ENCODE data around the gene CES2. TPM values are rescaled to one million over a fixed set of nuclear protein-coding genes. Genes with fewer than 3 reads are reported as not detected.

The CES2 gene
- polyA plus RNA-seq, 1 of the 3 experiments (the other 2 are of a cell fraction) = 33.1 TPM

- Histone ChIP-seq H3K79me2 (ENCODE audit: insufficient read depth) (no peaks in the 10 kb centered on the region), H3K36me3 (replicated peaks in 1 of 2; ENCODE audit: control insufficient read depth in 1 of 2, insufficient read depth in 2 of 2, low read length in 1 of 2) (no peaks in the 10 kb centered on the region), H3K9me3 (no peaks in the 10 kb centered on the region), H3K9ac (no peak overlapping the region), H4K20me1 (ENCODE audit: insufficient read depth) (no peaks in the 10 kb centered on the region), H3K4me3 (ENCODE audit: low read depth in 2 of 2, low read length in 1 of 2) (no peak overlapping the region), H3K4me1 (ENCODE audit: control insufficient read depth in 1 of 2, insufficient read depth in 2 of 2, low read depth in 1 of 2, low read length in 1 of 2) (no peaks in the 10 kb centered on the region), H3K4me2 (no peak overlapping the region), H3F3A (replicated peaks; ENCODE audit: insufficient read depth) (no peaks in the 10 kb centered on the region), H2AFZ (ENCODE audit: low read depth) (no peak overlapping the region), H3K9me2 (no peaks in the 10 kb centered on the region), H3K27me3 (ENCODE audit: insufficient read depth) (no peaks in the 10 kb centered on the region), H3K27ac (ENCODE audit: low read depth in 2 of 2, low read length in 1 of 2) (no peak overlapping the region)
- POLR2A ChIA-PET = no interaction called here
- TF ChIP-seq JUND (IDR thresholded peaks at IDR 0.05) = no peak
- no peak for TF ChIP-seq FOSL2 (IDR thresholded peaks at IDR 0.05; ENCODE audit: borderline replicate concordance, low read depth)
- TF ChIP-seq FOXJ3 (CRISPR knock-in tag; IDR thresholded peaks at IDR 0.05) = no peak
- TF ChIP-seq EZH2phosphoT487 (IDR thresholded peaks at IDR 0.05; ENCODE audit: borderline replicate concordance, low read depth) = no peak
- TF ChIP-seq RXRA (IDR thresholded peaks at IDR 0.05; ENCODE audit: borderline replicate concordance, low read depth) = no peak
- no peak for TF ChIP-seq POLR2AphosphoS5 (IDR thresholded peaks at IDR 0.05; ENCODE audit: low read depth, low read length)
- no peak for TF ChIP-seq RCOR1 (IDR thresholded peaks at IDR 0.05; ENCODE audit: low read length)
- no peak for TF ChIP-seq YY1 (IDR thresholded peaks at IDR 0.05; ENCODE audit: low read depth)
- TF ChIP-seq SMC3 (IDR thresholded peaks at IDR 0.05; ENCODE audit: low read depth, low read length) = no peak
- no peak for TF ChIP-seq PBX3 (IDR thresholded peaks at IDR 0.05)
- no peak for TF ChIP-seq ELF1 (IDR thresholded peaks at IDR 0.05)
- no peak for TF ChIP-seq CTCF (IDR thresholded peaks at IDR 0.05)
- TF ChIP-seq USF1 (IDR thresholded peaks at IDR 0.05; ENCODE audit: borderline replicate concordance, low read depth) = no peak
- no peak for TF ChIP-seq TCF12 (IDR thresholded peaks at IDR 0.05)
- TF ChIP-seq MXI1 (IDR thresholded peaks at IDR 0.05; ENCODE audit: low read depth, low read length) = no peak
- no peak for TF ChIP-seq MAX (IDR thresholded peaks at IDR 0.05; ENCODE audit: low read depth)
- CTCF ChIA-PET = interaction anchor here (1.8 to 2.2 kb wide), 2 partner anchors 114 to 169 kb away, joined by 6 to 13 read pairs; no protein-coding TSS in a partner anchor
- 91% methylated on average over 6 of the region's 6 CpGs for WGBS (ENCODE audit: low lambda C conversion rate)
- no peak for DNase-seq
These were observed 51.2 kb downstream of the CES2 start for GRCh38 chr16:66986559-66986958.

Measured in SK-N-SH (cell line).